Renal cortex interstitium (tissue), 11 donors: ENCODE data around the gene MCC. TPM values are rescaled to one million over a fixed set of nuclear protein-coding genes. Genes with fewer than 3 reads are reported as not detected.

Experiments
- DNase-seq, 11 donors: peaks; one replicate each; pipeline ENCODE4 v3.0.0-alpha.2; 2013; ENCODE audit warnings: low read depth in 9 of 11, low spot score in 4 of 11; ENCODE audit errors: extremely low read depth in 1 of 11
- polyA plus RNA-seq, 3 donors: library from polyadenylated mRNA; unstranded; fragments of 120-200 nt; gene quantifications; one replicate each; pipeline ENCODE4 v1.2.1, GENCODE V29; 2013; ENCODE audit not compliant: insufficient read length in 3 of 3

MCC gene
- polyA plus RNA-seq, 3 donors, result 28.4 to 32.1 (median 29.9) TPM

DNA sequence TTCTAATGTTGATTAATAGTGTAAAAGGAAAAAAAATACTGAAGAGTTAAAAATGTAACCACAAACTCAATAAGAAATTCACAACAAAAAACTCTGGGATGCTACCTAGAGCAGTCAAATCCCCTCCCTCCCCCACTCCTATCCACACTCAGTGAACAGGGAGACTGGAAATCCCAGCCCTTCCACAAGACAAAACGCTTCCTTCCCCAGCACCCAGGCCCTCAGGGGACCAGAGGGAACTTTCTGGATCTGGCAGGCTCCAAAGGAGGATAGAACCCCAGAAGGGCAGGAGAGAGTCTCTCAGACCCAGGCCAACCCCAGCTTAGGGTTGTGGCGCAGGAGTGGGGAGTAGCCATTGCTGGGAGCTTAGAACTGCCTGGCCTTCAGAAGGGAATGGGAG is 456.7 kb downstream of the MCC start:
- DNase-seq, result no peak

DNA sequence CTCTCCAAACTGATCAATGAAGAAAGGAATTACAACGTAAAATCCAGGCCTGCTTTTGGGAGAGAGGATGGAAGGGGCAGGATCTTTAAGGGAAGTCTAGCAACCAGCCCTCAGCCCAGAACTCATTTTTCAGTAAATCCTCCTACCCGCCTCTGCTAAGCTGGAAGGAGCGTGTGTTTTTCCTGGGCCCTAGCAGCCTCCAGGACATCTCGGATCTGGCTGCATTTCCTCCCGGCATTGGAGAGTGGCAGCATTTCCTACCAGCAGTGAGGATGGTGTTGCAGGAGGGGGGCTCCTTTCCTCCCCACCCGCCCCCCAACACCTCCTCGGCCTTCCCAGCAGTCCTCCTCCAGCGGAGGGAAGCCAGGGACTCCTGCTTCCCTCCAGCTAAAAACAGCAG is 457.1 kb downstream of the MCC start:
- DNase-seq, result no peak

DNA sequence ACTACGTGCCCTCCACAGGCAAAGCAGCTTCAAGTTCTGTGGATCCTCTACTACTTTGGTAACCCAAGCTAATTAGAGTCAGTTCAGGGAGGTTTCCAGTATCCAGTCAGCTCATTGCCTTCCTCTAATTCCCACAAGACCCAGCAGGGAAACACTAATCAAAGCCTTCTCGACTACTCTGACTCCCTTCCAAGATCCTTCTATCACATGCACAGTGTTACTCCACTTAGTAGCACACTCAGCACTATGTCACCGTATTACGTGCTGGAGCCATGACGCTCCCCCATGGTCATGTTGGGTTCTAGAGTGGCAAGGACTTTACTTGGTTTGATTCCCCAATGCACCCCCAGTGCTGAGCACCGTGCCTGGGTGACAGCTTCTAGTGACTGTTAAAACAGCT is 458.6 kb downstream of the MCC start:
- no peak for DNase-seq

DNA sequence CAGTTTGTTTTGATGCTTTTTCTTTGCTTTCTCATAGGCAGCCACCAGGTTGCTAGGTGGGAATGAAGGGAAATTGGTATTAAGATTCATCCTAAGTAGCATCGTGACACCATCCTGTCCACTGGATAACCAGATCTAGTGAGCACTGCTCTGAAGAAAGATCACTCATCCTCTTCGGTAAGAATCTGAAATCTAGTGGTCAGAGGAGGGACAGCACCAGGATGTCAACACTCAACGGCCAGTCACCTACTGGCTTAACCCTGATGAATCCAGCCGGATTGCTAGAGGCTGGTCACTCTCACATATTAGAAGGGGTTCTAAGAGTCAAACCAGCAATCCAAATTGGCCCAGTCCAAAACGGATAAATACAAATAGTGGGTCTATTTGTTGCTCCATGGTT is 460.8 kb downstream of the MCC start:
- no peak for DNase-seq

DNA sequence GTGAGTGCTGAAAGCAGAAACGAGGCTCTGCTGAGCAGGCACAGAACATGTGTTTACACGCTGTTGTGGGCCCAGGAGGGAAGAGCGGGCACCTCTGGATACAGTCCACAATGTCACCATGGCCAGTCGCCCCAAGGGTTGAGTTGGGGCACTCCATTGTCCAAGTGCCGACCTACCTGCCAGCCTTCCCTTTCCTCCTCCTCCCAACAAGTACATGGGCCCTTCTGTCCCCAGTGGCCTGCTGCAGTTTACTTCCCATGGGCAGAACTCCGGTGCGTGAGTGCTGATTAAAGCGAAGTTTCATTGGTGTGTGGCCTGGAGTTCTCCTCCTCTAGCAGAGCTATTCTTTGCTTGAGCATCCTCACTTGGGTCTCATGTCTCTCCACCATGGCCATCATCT is 461.2 kb downstream of the MCC start:
- DNase-seq, result no peak

DNA sequence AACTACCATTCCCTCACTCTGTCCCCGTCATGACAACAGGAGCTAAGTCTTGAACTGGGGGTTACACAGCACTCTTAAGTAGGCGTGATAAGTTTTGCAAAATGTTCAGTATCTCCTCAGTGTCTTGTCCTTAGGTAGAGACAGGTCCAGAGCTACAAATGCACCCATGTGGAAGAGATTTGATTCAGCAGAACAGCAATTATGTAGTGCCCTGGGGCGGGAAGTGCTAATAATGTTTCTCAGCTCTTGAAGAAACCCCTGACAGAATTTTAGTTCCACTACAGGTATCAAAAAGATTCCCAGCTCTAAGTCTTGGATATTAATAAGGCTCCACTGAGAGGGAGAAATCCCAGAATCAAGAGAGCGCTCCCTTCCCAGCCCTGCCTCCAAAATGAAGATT is 462.0 kb downstream of the MCC start:
- DNase-seq, result no peak

DNA sequence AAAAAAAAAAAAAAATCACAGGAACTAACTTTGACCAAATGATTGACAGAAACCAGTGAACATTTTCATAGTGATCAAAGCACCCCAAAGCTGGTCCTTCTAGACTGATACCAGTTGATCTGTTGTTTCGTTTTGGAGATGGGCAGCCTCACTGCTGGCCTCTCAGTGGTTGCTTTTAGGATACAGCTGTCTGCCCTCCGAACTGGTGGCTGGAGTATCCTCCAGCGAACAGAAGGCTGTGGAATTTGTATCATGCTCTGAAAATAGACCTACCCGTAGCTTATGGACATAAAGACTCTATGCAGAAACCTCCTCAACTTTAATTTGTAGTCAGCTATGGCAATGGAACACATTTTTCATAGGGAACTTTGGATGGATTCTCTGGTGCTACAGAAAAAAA is 462.7 kb downstream of the MCC start:
- no peak for DNase-seq

DNA sequence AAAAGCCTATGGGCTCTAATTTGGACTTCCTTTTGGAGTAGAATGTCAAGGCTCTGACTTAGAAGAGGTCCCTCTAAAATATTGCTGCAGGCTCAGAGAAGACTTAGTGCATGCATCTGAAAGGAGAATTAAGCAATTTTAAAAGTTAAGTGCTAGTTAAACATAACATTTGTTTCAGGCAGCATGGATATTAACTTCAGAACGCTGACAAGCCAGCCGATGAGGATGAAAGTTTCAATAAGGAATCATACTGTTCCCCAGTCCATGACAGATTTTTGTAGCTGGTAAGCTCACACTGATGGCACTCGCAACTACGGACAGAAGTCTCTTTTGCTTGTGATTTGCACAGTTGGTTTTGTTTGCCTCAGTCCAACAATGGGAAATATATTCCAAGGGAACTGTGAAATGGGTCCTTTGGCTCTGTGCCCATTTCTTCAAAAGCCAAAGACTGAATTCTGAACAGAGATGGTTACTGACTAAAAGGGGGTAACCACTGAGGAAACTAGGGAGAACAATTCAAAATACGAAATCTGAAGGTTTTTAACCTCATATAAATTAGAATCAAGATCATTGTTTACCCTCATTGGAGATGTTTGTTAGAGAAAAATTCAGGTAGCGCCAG is 464.1 kb downstream of the MCC start:
- DNase-seq, result no peak

DNA sequence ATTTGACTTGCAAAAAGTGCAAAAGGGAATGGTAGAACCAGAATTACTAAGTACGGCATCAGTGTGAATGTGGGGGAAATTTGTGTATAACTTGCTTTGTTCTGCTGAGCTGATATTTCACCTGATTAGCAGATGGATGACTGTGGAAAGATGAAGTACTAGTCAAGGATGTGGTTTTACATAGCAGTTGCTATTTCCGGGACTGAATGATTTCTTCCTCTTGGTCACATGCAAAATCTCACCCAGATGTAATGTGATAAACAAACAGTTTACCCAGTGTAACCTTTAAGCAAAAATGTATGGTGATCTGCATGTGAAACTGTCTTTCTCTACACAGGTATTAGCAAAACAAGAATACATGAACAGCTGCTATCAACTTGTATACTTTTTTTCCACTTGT is 465.6 kb downstream of the MCC start:
- DNase-seq, result no peak

DNA sequence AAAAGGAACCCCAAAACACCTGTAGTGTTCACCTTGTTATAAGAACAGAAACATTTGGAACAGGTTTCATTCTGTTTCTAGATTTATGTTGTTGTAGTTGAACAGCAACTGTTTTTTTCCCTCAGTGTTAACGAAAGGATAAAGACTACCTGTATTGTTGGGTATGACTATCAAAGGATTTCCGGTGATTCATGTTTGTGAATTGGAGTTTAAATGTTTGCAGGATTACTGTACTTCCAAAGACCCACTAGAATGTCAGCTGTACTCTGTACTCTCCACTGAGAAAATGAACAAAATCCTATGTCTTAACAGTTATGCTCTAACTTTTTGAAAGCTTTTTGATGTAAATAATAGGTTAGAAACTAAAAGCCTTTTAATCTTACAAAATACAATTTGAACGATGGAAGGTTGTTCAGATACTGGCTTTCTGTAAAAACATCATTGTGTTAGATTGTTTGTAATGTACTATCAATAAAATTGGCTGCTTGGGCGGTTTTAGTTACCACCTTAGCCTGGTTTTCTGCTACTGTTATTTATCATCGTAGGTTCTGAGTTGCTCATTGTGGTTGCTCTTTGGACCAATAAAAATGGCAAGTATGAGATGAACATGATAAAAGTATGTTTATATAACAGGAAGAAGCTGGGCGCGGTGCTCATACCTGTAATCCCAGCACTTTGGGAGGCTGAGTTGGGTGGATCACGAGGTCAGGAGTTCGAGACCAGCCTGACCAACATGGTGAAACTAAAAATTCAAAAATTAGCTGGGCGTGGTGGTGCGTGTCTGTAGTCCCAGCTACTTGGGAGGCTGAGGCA is 467.6 kb downstream of the MCC start:
- DNase-seq, result no peak

DNA sequence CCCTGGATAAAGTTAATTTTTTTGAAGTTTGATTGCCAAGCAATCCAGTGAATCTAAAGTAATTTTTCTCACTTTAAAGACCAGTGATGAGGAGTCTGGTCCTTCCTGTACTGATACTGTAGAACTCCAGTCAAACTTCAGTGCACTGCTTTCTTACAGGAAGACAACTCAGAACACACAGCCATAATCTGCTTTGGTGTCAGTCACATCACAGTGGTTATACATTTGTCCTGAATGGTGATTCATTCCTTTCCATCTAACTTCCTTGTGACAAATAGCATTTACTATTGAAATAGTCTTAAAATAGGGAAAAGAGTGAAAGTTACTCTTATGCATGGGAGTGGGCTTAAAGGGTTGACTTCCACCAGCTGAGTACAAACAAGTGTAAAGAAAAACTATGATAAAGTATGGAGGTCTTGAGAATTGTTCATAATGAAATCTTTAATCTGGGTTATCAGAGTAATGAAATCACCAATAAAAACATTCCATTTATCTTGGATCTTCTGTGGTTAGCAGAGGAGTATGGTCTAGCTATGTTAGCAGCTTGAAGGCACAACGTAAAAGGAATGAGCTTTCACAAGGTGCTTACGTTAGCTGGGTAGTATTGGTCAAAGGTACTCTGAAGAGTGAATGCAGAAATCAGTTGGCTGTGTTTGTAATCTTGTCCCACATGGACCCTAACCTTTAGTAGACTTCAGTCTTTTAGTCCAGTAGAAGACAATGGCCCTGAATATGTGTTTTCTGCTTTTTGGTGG is 470.2 kb downstream of the MCC start:
- no peak for DNase-seq

DNA sequence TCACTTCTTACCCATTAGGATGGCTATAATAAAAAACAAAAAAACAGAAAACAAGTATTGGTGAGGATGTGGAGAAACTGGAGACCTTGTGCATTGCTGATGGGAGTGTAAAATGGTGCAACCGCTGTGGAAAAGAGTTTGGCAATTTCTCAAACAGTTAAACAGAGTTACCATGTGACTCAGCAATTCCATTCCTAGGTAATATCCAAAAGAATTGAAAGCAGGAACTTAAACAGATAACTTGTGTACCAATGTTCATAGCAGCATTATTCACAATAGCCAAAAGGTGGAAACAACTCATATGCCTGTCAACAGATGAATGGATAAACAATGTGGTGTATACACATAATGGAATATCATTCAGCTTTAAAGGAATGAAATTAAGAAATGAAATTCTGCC is 482.8 kb downstream of the MCC start:
- no peak for DNase-seq

DNA sequence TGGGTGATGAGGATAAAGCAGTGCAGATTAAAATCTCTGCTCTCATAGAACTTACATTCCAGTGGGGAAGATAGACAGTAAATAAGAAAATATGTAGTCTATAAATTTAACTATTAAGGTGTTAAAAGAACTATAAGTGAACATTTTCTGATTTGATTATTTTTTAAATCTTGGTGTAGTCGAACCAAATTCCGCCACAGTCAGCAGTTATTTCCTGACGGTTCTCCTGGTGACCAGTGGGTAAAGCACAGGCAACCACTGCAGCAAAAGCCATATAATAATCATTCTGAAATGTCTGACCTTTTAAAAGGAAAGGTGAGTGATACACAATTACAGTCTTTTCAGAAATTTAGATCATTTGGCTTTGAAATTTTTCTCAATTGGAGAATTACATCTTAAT is 484.5 kb downstream of the MCC start:
- DNase-seq, result no peak

DNA sequence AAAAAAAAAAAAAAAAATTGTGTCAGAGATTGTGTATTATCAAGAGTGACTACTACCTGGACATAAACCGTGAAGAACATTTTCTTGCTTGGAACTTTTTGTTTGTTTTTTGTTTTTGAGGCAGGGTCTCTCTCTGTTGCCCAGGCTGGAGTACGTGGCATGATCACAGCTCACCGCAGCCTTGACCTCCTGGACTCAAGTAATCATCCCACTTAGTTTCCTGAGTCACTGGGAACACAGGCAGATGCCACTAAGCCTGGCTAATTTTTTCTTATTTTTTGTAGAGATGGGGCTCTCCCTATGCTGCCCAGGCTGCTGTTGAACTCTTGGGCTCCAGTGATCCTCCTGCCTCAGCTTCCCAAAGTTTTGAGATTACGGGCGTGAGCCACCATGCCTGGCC is 485.8 kb downstream of the MCC start:
- DNase-seq, result no peak

DNA sequence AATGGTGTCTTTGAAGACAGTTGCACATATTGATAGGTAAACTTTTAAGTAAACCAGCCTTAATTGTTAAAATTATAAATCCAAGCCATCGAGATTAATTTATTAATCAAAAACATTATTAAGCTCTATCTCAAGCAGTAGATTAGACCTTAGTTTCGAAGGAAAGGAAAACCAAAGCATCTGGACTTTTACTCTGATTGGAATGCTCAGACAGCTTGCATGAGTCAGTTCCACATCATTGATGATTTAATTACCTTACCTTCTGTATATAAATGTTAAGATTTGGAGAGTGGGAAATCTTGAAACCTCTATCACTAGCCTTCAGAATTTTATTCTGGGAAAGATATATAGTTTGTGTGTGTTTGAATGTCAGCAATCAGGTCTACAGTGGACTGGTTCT is 487.8 kb downstream of the MCC start:
- no peak for DNase-seq

DNA sequence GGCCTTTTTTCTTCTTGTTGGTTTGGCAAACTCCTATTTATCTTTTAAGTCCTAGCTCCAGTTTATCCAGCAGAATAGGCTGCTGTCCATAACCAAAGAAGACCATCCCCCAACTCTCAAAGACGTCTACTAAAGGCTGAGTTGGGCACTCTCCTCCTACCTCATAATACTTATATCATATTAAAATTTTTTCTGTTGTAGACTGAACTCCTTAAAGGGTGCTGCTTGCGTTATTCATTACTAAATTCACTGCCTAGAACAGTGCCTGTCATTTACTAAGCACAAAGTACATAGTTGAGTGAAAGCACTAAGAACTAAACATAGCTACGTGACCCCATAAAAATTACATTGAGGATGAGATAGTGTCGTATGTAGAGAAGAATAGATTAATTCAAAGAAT is 490.0 kb downstream of the MCC start:
- no peak for DNase-seq

DNA sequence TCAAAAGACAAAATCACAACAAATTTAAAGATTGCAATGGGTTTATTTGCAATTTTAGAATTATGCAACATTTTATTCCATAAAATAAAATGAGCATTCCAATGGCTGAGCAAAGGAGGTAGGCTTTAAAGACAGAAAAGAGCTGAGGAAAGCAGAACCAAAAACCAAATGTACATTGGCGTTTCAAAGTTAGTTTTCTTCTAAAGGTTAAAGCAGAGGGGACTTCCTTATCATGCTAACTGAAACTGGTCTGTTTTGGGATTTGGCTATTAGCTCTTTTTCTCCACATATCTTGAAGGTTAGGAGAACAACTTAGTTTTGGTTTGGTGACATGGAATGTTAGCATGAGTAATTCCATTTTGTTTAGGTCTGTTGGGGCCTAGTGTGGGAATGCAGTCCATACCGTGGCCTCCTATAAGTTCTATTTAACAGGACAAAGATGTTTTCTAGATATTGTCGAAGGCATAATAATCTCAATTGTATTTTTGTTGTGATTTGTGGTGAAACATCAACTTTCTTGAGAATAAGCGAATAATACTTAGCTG is 491.4 kb downstream of the MCC start:
- DNase-seq, result no peak

DNA sequence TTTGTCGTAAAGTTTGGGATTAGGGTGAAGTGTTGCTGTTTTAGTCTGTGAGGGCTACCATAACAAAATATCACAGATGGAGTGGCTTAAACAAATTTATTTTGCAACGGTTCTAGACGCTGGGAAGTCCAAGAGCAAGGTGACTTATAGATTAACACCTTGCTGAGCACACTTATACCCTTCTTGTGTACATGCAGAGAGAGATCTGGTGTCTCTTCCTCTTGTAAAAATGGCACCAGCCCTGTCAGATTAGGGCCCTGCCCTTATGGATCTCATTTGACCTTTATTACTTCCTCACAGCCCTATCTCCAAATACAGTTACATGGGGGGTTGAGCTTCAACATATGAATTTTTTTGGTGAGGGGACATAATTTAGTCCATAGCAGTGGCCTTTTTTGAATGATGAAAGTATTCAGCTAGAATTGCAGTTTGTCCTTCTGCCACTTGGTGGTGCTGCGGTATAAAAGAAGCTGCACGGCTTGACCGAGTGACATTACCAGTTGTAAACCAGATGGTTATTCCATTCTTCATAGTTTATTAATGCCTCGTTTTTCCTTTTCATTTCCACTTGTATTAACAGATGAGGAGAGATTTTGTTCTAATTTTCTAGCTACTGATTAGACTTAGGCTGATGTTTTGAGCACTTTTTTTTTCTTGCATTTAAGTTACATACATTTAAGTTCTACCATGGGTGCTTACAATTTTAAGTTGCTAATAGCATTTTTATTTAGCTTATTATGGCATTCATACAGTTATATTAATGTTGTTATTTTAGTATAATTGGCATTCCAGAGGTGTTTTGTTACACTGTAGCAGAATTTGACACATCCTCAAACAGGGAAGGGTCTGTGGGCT is 492.3 kb downstream of the MCC start:
- DNase-seq, result peak in 9 of 11 donors; percentile 43 to 68 (median 53)

DNA sequence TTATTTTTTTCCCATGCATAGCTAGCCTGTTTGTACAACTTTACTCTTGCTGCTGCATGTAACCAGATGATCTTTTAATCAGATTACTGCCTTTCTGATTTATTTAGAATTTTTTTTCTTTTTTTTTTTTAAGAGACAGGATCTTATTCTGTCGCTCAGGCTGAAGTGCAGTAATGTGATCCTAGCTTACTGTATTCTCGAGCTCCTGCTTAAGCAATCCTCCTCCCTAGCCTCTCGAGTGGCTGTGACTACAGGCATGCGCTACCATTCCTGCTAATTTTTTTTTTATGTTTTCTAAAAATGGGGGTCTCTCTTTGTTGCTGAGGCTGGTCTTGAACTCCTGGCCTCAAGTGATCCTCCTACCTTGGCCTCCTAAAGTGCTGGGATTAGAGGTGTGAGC is 502.0 kb downstream of the MCC start:
- DNase-seq, result no peak
